Measurements from ENCODE around the gene PTH.

Gene PTH

GRCh38 chr11:13450832-13451397 lies 44.9 kb downstream of the PTH start:
- H3K4me3 ChIP-seq (ENCODE audit: low read depth, low read length) = no peak overlapping the region
- TF ChIP-seq CTCF (IDR thresholded peaks at IDR 0.05; ENCODE audit: low read depth, low read length) = no peak

GRCh38 chr11:13449522-13449921 lies 46.3 kb downstream of the PTH start:
- no peak for TF ChIP-seq CTCF (IDR thresholded peaks at IDR 0.05; ENCODE audit: low read depth, low read length)
- no peak overlapping the region for H3K4me3 ChIP-seq (ENCODE audit: low read depth, low read length)

GRCh38 chr11:13448876-13449275 lies 46.9 kb downstream of the PTH start:
- TF ChIP-seq CTCF (IDR thresholded peaks at IDR 0.05; ENCODE audit: low read depth, low read length) = no peak
- H3K4me3 ChIP-seq (ENCODE audit: low read depth, low read length) = no peak overlapping the region

- no peak overlapping the region for H3K4me3 ChIP-seq (ENCODE audit: low read depth, low read length)
- TF ChIP-seq CTCF (IDR thresholded peaks at IDR 0.05; ENCODE audit: low read depth, low read length) = no peak
Observed at GRCh38 chr11:13446444-13446843, 49.4 kb downstream of the PTH start.

GRCh38 chr11:13445588-13445987 lies 50.2 kb downstream of the PTH start:
- H3K4me3 ChIP-seq (ENCODE audit: low read depth, low read length) = no peak overlapping the region
- no peak for TF ChIP-seq CTCF (IDR thresholded peaks at IDR 0.05; ENCODE audit: low read depth, low read length)

Measured in WI38 (cell line).